HG03558 (cell line): ENCODE results near the gene MMEL1.

Experiments
- ATAC-seq: cut with Tn5 transposase; IDR thresholded peaks from one replicate; pipeline ENCODE4 v1.9.1; 2021; ENCODE audit warnings: moderate number of reproducible peaks; ENCODE audit not compliant: unreplicated experiment; ENCODE audit errors: extremely low read depth

Gene MMEL1

DNA sequence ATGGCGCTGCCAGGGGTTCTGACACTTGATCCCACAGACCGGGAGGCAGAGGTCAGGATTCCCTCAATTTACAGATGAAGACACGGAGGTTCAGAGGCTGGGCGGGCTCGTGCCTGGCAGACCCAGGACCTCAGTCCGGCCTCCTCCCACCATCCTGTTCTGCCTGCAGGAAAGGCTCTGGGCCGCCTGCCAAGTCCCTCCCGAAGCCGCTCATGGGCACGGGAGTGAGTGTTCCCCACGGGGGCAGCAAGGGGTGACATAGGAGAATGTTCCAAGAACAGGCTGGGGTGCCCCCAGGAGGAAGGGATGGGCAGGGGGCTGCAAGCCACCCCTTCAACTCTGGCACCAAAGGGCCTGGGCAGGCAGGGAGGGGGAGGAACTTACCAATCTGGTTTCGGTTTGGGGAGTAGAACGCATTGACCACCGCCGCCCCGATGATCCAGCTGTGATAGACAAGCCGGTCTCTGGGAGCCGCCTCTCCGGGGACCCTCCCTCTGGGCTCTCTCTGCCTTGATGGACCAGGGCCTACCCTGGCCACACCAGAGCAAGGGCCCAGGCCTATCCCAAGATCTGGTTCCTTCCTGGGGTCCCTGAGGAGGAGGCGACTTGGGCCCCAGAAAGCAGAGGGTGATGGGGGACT, 38.7 kb downstream of the MMEL1 start:
- ATAC-seq, result no peak

GRCh38 chr1:2593251-2593878, 39.5 kb downstream of the MMEL1 start:
- no peak for ATAC-seq

- ATAC-seq, result no peak
These were observed 40.1 kb downstream of the MMEL1 start for GRCh38 chr1:2592672-2593071.

DNA sequence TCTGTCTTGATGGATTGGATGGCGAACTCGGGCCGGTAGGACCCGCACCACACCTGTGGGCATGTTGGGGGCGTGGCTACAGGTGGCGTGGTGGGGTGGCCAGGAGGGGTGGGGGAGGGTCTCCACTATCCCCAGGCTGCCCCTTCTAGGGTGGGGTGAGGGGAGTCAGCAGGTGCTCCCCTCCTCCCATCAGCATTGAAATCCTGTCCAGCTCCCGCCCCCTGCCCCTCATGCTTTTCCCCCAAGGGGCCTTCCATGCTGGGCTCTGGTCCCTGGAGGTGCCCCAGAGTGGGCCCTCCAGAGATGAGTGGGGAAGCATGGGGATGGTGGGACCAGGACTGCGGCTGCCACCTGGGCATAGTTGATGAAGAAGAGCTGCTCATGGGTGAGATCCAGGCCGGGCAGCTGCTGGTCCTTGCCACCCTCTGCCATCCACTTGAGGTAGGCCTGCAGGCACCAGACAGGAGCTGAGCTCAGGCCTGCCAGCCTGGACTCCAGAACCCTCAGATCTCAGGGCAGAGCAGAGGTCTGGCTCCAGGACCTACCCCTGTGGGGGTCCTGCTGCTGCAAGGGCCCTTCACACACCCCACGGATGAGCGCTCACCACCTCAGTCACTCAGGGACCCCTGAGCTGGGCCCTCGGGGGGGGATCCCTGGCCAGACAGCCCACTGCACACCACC, 41.1 kb downstream of the MMEL1 start:
- ATAC-seq, result no peak

- no peak for ATAC-seq
These were observed 41.6 kb downstream of the MMEL1 start for GRCh38 chr1:2591233-2591580.

DNA sequence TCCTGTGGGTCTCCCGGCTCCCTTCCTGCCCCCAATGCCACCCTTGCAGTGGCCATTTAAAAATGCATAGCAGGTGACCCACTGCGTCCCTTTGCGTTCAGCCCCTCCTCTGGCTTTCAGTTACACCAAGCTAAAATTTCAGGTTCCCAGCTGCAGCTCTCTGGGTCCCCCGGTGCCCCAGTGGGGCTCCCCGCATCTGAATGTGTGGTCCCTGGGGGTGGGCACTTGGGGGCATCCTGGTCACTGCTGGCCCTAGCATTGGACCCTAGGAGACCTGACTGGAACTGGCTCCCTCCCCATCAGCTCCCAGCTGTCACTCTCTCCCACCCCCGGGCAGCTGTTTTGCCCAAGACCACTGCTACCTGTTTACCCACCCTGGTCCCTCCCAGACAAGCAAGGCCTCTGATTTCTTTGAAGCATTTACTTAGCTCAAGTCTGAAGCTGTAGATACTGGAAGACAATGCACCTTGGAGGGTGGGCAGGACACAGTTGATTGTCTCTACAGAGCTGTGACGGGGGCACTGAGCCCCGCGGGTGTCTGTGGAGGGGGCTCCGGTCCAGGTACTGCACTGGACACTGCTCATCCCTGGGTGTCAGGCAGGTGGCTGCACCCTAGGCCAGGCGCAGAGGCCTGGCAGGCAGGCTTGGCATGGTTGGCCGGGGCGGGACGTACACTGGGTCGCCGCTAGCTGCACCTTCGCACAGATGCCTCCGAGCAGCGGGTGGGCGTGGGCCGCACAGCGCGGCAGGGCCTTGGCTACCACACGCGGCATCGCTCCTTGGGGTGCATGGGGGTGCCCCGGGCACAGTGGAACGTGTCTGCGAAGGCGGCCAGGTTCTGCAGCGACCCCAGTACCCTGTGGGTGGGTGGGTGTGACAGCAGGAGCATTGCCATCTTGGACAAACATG, 42.3 kb downstream of the MMEL1 start:
- ATAC-seq, result no peak

DNA sequence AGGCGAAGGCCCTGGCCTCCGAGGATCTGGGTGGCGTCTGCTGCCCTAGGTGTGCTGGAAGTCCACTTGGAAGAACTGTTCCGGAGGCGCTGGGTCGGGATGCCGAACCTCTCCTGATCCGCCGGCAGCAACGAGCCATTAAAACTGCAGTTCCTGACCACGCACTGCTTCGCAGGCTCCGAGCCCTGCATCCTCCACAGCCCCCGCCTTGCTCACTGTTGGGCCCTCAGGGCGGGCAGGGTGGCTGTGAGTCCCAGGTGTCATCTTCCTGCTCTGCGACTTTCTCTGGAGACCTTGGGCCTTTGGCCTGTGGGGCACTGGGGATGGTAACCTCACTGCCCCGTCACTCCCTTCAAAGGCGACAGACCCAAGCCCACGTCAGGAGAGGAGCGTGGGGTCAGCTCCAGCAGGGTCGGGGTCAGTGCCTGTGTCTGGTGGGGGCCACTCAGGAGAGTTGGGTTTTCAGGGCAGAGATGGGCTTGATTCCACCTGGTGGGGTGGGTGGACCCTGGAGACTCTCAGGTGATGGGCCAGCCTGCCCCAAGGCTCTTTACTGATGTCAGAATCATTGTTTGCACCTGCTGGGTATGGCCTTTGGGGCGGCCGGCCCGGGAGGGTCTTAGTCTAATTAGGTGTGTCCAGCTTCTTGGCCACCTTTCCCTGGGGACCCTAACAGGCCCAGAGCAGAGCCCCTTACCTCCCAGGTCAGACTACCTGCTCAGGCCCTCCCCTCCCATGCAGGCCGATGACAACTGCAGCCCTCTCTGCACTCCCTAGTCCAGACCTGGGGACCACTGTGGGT, 43.2 kb downstream of the MMEL1 start:
- ATAC-seq, result no peak

- no peak for ATAC-seq
These were observed 44.0 kb downstream of the MMEL1 start for GRCh38 chr1:2588661-2589430.

DNA sequence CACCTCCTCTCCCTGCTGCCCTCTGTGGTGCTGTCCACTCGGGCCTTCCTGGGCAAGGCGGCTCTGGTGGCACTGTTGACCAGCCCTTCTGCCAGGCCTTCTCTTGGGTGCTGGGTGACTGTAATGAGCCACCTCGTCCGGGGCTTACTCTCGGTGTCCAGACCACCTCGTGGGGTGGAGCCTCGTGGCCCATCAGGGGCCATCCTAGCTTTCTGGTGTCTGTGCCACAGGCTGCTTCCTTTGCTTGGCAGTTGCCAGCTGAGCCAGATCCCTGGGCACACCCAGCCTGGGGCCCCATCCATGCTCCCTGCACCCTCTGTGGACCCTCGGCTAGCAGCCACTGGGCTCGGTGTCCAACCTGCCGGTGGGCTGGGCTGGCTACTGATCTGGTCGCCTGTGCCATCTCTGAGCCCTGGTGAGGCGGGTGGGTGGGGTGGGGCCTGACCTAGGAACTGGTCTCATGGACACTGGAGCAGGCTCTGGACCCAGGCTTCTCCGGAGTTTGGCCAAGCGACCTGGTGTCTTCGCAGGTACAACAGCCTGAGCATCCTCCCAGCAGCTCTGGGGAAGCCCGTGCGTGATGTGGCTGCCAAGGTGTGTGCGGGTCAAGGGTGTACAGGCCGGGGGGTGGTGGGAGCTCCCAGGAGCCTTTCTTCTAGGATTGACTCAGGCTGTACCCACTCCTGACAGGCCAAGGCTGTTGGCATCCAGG, 44.8 kb downstream of the MMEL1 start:
- no peak for ATAC-seq

DNA sequence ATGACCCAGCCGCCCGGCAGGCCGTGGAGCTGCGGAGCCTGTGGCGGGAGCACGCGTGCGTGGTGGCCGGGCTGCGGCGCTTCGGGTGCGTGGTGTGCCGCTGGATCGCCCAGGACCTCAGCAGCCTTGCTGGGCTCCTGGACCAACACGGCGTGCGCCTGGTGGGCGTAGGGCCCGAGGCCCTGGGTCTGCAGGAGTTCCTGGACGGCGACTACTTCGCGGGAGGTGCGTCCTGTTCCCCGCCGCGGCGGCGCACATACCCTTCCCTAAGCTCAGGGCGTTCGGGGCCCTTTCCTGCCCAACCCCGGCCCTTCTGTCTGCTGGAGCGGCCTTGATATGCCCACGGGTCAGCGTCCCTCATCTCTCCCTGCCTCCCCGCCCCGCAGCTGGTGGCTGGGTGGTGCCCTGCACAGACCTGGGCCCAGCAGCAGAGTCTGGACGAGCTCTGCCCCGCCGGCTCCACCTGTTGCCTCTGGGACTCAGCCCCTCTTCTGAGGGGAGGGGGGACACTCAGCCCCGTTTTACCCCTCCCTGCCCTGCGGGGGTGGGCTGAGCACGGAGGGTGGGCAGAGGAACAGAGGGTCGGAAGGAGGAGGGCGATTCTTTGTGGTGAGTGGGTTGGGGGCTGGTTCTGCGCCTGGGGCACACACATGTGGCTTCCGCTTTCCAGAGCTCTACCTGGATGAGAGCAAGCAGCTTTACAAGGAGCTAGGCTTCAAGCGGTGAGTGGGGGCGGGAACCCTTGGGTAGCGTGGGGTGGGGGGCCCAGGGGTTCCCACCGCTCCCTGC, 45.6 kb downstream of the MMEL1 start:
- no peak for ATAC-seq

- peak; percentile 44 for ATAC-seq
These were observed 46.4 kb downstream of the MMEL1 start, which contains the start of gene PRXL2B for GRCh38 chr1:2586154-2587070. Gene PRXL2B (plus strand): TSS chr1:2586777. CDS start chr1:2586886, 109 bp downstream.

DNA sequence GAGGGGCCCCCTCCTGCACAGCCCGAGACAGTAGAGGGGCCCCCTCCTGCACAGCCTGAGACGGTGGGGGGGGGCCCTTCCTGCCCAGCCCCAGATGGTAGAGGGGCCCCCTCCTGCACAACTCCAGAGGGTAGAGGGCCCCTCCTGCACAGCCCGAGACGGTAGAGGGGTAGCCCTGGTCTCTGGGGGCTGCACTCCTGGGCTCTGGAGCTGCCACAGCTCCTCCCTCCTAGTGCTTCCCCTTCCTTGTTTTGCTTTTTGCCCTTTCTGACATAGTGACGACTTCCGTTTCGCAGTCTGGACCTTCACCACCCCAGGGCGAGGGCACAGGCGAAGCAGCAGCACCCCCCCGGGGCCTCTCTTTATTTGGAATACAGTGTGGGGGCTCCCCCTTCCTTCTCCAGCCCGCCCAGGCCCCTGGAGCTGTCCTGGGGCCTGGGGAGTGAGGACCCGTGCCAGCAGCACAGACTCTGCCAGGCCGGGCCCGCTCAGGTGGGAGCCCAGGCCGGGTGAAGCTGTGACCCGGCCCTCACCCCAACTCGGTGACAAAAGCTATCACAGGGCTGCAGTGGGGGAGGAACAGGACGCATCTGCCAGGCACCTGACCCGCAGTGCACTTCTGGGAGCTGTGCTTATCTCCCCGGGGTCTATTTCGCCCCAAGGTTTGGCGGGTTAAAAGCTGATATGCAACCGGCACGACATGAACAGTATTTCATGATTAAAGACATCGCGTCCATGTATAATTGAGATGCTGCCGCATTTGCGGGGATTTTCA, 47.3 kb downstream of the MMEL1 start:
- no peak for ATAC-seq

DNA sequence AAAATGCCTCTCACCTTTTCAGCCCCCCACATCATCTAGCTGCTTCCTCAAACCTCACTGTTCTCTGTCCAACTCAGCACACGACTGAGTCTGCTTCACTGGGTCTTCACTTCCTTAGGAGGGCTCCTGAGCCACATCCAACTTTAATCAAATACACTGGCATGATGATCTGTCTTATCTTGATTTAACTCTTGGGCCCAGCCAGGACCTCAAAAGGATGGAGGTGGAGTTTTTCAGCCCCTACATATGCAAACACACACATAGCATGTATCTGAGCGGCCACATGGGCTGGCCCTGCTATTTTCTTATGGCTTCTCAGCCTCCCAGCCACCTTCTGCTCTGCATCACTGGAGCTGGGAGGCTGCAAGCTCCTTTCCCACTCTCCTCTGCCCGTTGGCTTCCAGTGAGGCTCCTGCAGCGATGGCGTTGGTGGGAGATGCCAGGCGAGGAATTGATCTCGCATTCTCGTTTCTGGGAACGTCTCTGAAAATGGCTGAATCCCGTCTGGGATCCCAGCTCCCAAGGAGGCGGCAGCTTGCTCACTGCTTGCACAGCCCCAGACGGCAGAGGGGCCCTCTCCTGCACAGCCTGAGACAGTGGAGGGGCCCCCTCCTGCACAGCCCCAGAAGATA, 48.0 kb downstream of the MMEL1 start:
- ATAC-seq, result no peak

GRCh38 chr1:2583871-2584351, 48.9 kb downstream of the MMEL1 start:
- ATAC-seq, result no peak

- ATAC-seq, result no peak
These were observed 49.5 kb downstream of the MMEL1 start for GRCh38 chr1:2583331-2583791.
